HCT116 (cell line): ENCODE results near the gene PTMS. TPM values are rescaled to one million over a fixed set of nuclear protein-coding genes. Genes with fewer than 3 reads are reported as not detected.

Experiments used
- ATAC-seq: fragments of 200-7000 bp; cut with Tn5 transposase; 2 replicates; pipeline ENCODE4 v1.9.1; 2020; ENCODE audit warnings: mild to moderate bottlenecking, moderate library complexity
- BruUV-seq: library from RNA; stranded (reverse); fragments of 400-500 nt; replicated peaks from 2 replicates; lab custom pipeline; 2021; lab: Mats Ljungman, UMichigan
- CTCF ChIA-PET: fragments of 300-600 bp; sonication (Branson Sonifier 250); formaldehyde crosslinking; loops from one replicate; lab custom pipeline; 2021; ENCODE audit warnings: antibody characterized with exemption; lab: Charles Lee
- POLR2A ChIA-PET: fragments of 300-600, 350-600 bp; sonication (Branson Sonifier 250); formaldehyde crosslinking; loops from one replicate; lab custom pipeline; 2021; ENCODE audit warnings: antibody characterized with exemption; lab: Charles Lee
- RAD21 ChIA-PET, 2 experiments: fragments of 300-600 bp; sonication (Branson Sonifier 250); formaldehyde crosslinking; loops; one replicate each; lab custom pipeline; 2023; ENCODE audit warnings: low total read pairs in 2 of 2; ENCODE audit not compliant: uncharacterized antibody in 2 of 2, unreplicated experiment in 2 of 2, low non-redundant PET in 1 of 2; lab: Charles Lee
- DNase-seq: peaks from one replicate; pipeline ENCODE4 v3.0.0-alpha.2; 2010; ENCODE audit warnings: low read depth, low spot score
- H2AFZ ChIP-seq: fragments of 200-600 bp; shearing (Covaris generic), sonication (generic); 2 replicates; pipeline ENCODE4 v1.6.1; 2017; ENCODE audit warnings: low read depth, mixed run types, mixed read lengths, antibody characterized with exemption, low read length; ENCODE audit not compliant: poor library complexity, severe bottlenecking
- H3K27ac ChIP-seq: 2 replicates; pipeline ENCODE4 v1.5.1; 2012; ENCODE audit warnings: low read depth, low read length
- H3K27me3 ChIP-seq: fragments of 200-600 bp; sonication (generic); 2 replicates; pipeline ENCODE4 v1.6.1; 2016; ENCODE audit warnings: mixed run types, low read length, mixed read lengths; ENCODE audit not compliant: insufficient read depth
- H3K36me3 ChIP-seq, 2 experiments: fragments of 200-500 bp in 1 of 2; fragments of 200-600 bp in 1 of 2; sonication (Bioruptor generic) in 1 of 2; sonication (generic) in 1 of 2; 2 replicates each; pipeline versions ENCODE4 v1.5.1 to v1.6.1; 2014 to 2016; ENCODE audit warnings: low read length in 2 of 2, inconsistent platforms in 1 of 2, mixed read lengths in 1 of 2, mixed run types in 1 of 2; ENCODE audit not compliant: insufficient read depth in 2 of 2, control insufficient read depth in 1 of 2
- H3K4me1 ChIP-seq, 2 experiments: fragments of 200-600 bp in 1 of 2; sonication (generic) in 1 of 2; 2 replicates each; pipeline versions ENCODE4 v1.5.1 to v1.6.1; 2012 to 2017; ENCODE audit warnings: low read length in 2 of 2, inconsistent platforms in 1 of 2, mild to moderate bottlenecking in 1 of 2, mixed read lengths in 1 of 2, mixed run types in 1 of 2, moderate library complexity in 1 of 2; ENCODE audit not compliant: insufficient read depth in 2 of 2, control insufficient read depth in 1 of 2
- H3K4me2 ChIP-seq: fragments of 200-600 bp; sonication (generic); 2 replicates; pipeline ENCODE4 v1.6.1; 2017; ENCODE audit warnings: mixed run types, low read length, mixed read lengths
- H3K4me3 ChIP-seq, 2 experiments: fragments of 200-600 bp in 1 of 2; sonication (generic) in 1 of 2; replicated peaks in 1 of 2; 2 replicates each; pipeline ENCODE4 v1.5.1; 2011 to 2016; ENCODE audit warnings: low read length in 2 of 2, control low read depth in 1 of 2, low read depth in 1 of 2, mild to moderate bottlenecking in 1 of 2, mixed read lengths in 1 of 2, mixed run types in 1 of 2
- H3K79me2 ChIP-seq: fragments of 200-600 bp; sonication (generic); 2 replicates; pipeline ENCODE4 v1.6.1; 2017; ENCODE audit warnings: mild to moderate bottlenecking, mixed run types, low read length, moderate library complexity, mixed read lengths; ENCODE audit not compliant: insufficient read depth
- H3K9ac ChIP-seq: fragments of 200-600 bp; sonication (generic); 2 replicates; pipeline ENCODE4 v1.6.1; 2016; ENCODE audit warnings: low read length, mixed read lengths
- H3K9me2 ChIP-seq: fragments of 200-600 bp; sonication (generic), shearing (Covaris generic); 2 replicates; pipeline ENCODE4 v1.6.1; 2017; ENCODE audit warnings: mixed run types, mild to moderate bottlenecking, moderate library complexity; ENCODE audit not compliant: insufficient read depth
- H3K9me3 ChIP-seq, 2 experiments: fragments of 200-500 bp in 1 of 2; fragments of 200-600 bp in 1 of 2; sonication (Bioruptor generic) in 1 of 2; sonication (generic) in 1 of 2; 2 replicates each; pipeline ENCODE4 v1.6.1; 2014 to 2017; ENCODE audit warnings: low read length in 2 of 2, mixed read lengths in 2 of 2, inconsistent platforms in 1 of 2, low read depth in 1 of 2, mild to moderate bottlenecking in 1 of 2, mixed run types in 1 of 2, moderate library complexity in 1 of 2; ENCODE audit not compliant: control insufficient read depth in 1 of 2, insufficient read depth in 1 of 2
- H4K20me1 ChIP-seq: fragments of 200-600 bp; sonication (generic), shearing (Covaris generic); 2 replicates; pipeline ENCODE4 v1.6.1; 2017; ENCODE audit warnings: mixed run types, mild to moderate bottlenecking, moderate library complexity; ENCODE audit not compliant: insufficient read depth
- CBX3 ChIP-seq: IDR thresholded peaks from 2 replicates; pipeline ENCODE4 v1.6.1; 2012; ENCODE audit warnings: low read depth
- ELF1 ChIP-seq: IDR thresholded peaks from 2 replicates; pipeline ENCODE4 v1.6.1; 2012; ENCODE audit warnings: low read depth, borderline replicate concordance
- RAD21 ChIP-seq: IDR thresholded peaks from 2 replicates; pipeline ENCODE4 v1.6.1; 2012; ENCODE audit warnings: low read depth, mild to moderate bottlenecking
- SRF ChIP-seq: IDR thresholded peaks from 2 replicates; pipeline ENCODE4 v1.6.1; 2012; ENCODE audit warnings: low read depth
- TCF7L2 ChIP-seq: IDR thresholded peaks from 2 replicates; pipeline ENCODE4 v1.7.0; 2011; ENCODE audit warnings: borderline replicate concordance, inconsistent platforms; ENCODE audit not compliant: insufficient read depth, insufficient read length; ENCODE audit errors: extremely low read depth
- intact Hi-C: fragments of 100-400 bp; cut with micrococcal nuclease; formaldehyde crosslinking; loops from 2 replicates; pipeline ENCODE4 v1.10.0; 2022
- total RNA-seq: library from RNA; stranded (reverse); gene quantifications from one replicate; pipeline ENCODE4 v1.2.1, GENCODE V29; 2021; ENCODE audit not compliant: unreplicated experiment
- TF ChIP-seq, protein P1 (sequence below): IDR thresholded peaks from 2 replicates; pipeline ENCODE4 v1.6.1; 2012
- TF ChIP-seq, protein P2 (sequence below): IDR thresholded peaks from 2 replicates; pipeline ENCODE4 v1.6.1; 2011; ENCODE audit warnings: mild to moderate bottlenecking, low read length, moderate library complexity; ENCODE audit not compliant: insufficient replicate concordance; ENCODE audit errors: extremely low read depth

PTMS gene
- total RNA-seq, 1 experiment from 2014 or later = 494 TPM

GRCh38 chr12:6758506-6759095, 7.6 kb upstream of the PTMS start:
- no peak for ATAC-seq
- peaks cover 28 to 57% of the 10 kb centered on the region in 2 experiments for H3K4me1 ChIP-seq
- no peaks in the 10 kb centered on the region for H4K20me1 ChIP-seq
- POLR2A ChIA-PET = interaction anchor here (1.1 kb wide), 1 partner anchor 7 kb away, joined by 4 read pairs; the partner anchor contains the start of gene PTMS
- H3K4me3 ChIP-seq = no peak overlapping the region
- TF ChIP-seq, protein P1, sequence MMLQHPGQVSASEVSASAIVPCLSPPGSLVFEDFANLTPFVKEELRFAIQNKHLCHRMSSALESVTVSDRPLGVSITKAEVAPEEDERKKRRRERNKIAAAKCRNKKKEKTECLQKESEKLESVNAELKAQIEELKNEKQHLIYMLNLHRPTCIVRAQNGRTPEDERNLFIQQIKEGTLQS = no peak
- TF ChIP-seq, all 23 proteins: peak for 0
- H3K27me3 ChIP-seq = no peaks in the 10 kb centered on the region
- H3K4me2 ChIP-seq = no peak overlapping the region
- intact Hi-C loops = no loop called here
- H3K36me3 ChIP-seq = no peaks in the 10 kb centered on the region
- CTCF ChIA-PET = interaction anchor here (0.7 kb wide), 1 partner anchor 8 kb away, joined by 3 read pairs; the partner anchor contains the start of gene PTMS
- RAD21 ChIA-PET = no interaction called here
- no peak overlapping the region for H3K9ac ChIP-seq
- H3K9me2 ChIP-seq = no peaks in the 10 kb centered on the region
- no peak for DNase-seq
- no peak overlapping the region for H2AFZ ChIP-seq
- no peak overlapping the region for H3K27ac ChIP-seq
- H3K79me2 ChIP-seq = no peaks in the 10 kb centered on the region
- H3K9me3 ChIP-seq = no peaks in the 10 kb centered on the region
- no TSS peak for BruUV-seq

DNA sequence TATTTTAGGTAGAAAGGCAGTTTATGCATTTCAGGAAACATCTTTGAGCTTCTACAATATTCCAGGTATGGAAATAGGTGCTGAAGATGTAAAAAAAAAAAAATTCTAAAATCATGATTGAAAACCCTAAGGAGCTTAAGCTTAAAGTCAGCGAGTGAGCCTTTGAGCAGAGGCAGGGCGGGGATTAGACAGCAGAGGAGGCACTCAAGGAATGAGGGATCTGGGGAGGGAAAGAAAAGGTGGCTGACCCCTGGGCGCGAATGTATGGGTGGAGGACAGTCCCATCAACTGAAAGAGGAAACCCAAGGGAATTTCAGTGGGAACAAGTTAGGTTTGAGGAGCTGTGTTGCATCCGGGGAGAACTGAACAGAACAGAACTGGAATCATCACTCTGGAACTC, 6.4 kb upstream of the PTMS start:
- CTCF ChIA-PET = interaction anchor here (0.6 kb wide), 1 partner anchor 120 kb away, joined by 3 read pairs; no protein-coding TSS in a partner anchor
- H3K4me1 ChIP-seq = peaks cover 27 to 58% of the 10 kb centered on the region in 2 experiments

More for the DNA sequence above, 6.4 kb upstream of the PTMS start:
- ChIA-PET POLR2A (no interaction called here), RAD21 (no interaction called here)
- no peak overlapping the region for H3K27ac ChIP-seq
- no peaks in the 10 kb centered on the region for H4K20me1 ChIP-seq
- no peak overlapping the region for H2AFZ ChIP-seq
- intact Hi-C loops = no loop called here
- BruUV-seq = no TSS peak
- no peaks in the 10 kb centered on the region for H3K27me3 ChIP-seq
- H3K9ac ChIP-seq = no peak overlapping the region
- ATAC-seq = no peak
- H3K9me3 ChIP-seq = no peaks in the 10 kb centered on the region
- TF ChIP-seq TCF7L2 = no peak
- no peak for TF ChIP-seq CBX3
- TF ChIP-seq, protein P2, sequence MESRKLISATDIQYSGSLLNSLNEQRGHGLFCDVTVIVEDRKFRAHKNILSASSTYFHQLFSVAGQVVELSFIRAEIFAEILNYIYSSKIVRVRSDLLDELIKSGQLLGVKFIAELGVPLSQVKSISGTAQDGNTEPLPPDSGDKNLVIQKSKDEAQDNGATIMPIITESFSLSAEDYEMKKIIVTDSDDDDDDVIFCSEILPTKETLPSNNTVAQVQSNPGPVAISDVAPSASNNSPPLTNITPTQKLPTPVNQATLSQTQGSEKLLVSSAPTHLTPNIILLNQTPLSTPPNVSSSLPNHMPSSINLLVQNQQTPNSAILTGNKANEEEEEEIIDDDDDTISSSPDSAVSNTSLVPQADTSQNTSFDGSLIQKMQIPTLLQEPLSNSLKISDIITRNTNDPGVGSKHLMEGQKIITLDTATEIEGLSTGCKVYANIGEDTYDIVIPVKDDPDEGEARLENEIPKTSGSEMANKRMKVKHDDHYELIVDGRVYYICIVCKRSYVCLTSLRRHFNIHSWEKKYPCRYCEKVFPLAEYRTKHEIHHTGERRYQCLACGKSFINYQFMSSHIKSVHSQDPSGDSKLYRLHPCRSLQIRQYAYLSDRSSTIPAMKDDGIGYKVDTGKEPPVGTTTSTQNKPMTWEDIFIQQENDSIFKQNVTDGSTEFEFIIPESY = no peak
- TF ChIP-seq ELF1 = no peak
- TF ChIP-seq SRF = no peak
- no peak for TF ChIP-seq RAD21
- no peaks in the 10 kb centered on the region for H3K79me2 ChIP-seq
- no peaks in the 10 kb centered on the region for H3K36me3 ChIP-seq
- no peak overlapping the region for H3K4me3 ChIP-seq
- no peaks in the 10 kb centered on the region for H3K9me2 ChIP-seq
- H3K4me2 ChIP-seq = no peak overlapping the region
- no peak for DNase-seq
